ENCODE data around the gene ADGRG3. TPM values are rescaled to one million over a fixed set of nuclear protein-coding genes. Genes with fewer than 3 reads are reported as not detected.

The ADGRG3 gene
- total RNA-seq, 1 donor from 2014 or later: not detected

DNA sequence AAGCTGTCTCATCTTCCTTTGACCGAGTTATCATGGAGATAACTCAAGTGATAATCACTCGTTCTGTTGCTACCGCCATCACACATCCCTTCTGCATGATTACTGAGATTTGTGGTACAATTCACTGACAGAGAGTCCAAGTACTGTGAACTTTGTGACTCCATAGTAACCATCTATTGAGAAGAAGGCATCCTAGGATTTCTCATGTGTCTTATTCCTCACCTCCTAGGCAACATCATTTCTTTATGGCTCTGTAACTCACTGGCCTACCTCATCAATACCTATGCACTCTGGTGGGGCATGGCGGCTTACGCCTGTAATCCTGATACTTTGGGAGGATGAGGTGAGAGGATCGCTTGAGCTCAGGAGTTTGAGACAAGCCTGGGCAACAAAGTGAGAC lies 45.9 kb downstream of the ADGRG3 start:
- H3K4me2 ChIP-seq (ENCODE audit: low read length): no peak overlapping the region
- H3K36me3 Mint-ChIP-seq (ENCODE audit: low read depth, unreplicated experiment): no peaks in the 10 kb centered on the region
- H3K9me3 ChIP-seq (ENCODE audit: insufficient read depth, low read depth, low read length): no peaks in the 10 kb centered on the region
- H3K36me3 ChIP-seq (ENCODE audit: insufficient read depth, low read length): no peaks in the 10 kb centered on the region
- FAIRE-seq (no peak), DNase-seq (ENCODE audit: low read depth) (no peak)
- H2AFZ ChIP-seq (ENCODE audit: low read depth, low read length): no peak overlapping the region
- H3K27ac Mint-ChIP-seq (ENCODE audit: unreplicated experiment): no peak overlapping the region
- peaks cover 37% of the 10 kb centered on the region for H3K27me3 Mint-ChIP-seq (ENCODE audit: low read depth, unreplicated experiment)
- H3K27me3 ChIP-seq (ENCODE audit: insufficient read depth, low read length): peaks cover 32% of the 10 kb centered on the region
- no peak for TF ChIP-seq EZH2 (IDR thresholded peaks at IDR 0.05; ENCODE audit: insufficient read depth, low read length)
- TF ChIP-seq, protein P1, sequence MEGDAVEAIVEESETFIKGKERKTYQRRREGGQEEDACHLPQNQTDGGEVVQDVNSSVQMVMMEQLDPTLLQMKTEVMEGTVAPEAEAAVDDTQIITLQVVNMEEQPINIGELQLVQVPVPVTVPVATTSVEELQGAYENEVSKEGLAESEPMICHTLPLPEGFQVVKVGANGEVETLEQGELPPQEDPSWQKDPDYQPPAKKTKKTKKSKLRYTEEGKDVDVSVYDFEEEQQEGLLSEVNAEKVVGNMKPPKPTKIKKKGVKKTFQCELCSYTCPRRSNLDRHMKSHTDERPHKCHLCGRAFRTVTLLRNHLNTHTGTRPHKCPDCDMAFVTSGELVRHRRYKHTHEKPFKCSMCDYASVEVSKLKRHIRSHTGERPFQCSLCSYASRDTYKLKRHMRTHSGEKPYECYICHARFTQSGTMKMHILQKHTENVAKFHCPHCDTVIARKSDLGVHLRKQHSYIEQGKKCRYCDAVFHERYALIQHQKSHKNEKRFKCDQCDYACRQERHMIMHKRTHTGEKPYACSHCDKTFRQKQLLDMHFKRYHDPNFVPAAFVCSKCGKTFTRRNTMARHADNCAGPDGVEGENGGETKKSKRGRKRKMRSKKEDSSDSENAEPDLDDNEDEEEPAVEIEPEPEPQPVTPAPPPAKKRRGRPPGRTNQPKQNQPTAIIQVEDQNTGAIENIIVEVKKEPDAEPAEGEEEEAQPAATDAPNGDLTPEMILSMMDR (IDR thresholded peaks at IDR 0.05; ENCODE audit: insufficient read depth, low read depth, low read length): no peak
- no peaks in the 10 kb centered on the region for H4K20me1 ChIP-seq (ENCODE audit: insufficient read depth, low read length)
- no peaks in the 10 kb centered on the region for H3K4me1 Mint-ChIP-seq (ENCODE audit: low read depth, unreplicated experiment)
- no peak overlapping the region for H3K27ac ChIP-seq (ENCODE audit: low read depth, low read length)
- no peaks in the 10 kb centered on the region for H3K79me2 ChIP-seq (ENCODE audit: insufficient read depth, low read length)
- H3K4me3 Mint-ChIP-seq (ENCODE audit: unreplicated experiment): no peak overlapping the region
- no peak overlapping the region for H3K4me3 ChIP-seq (ENCODE audit: insufficient read depth, low read depth, low read length)
- no peak overlapping the region for H3K9ac ChIP-seq (ENCODE audit: low read length)
- no peaks in the 10 kb centered on the region for H3K9me3 Mint-ChIP-seq (ENCODE audit: unreplicated experiment)
- no peaks in the 10 kb centered on the region for H3K4me1 ChIP-seq (ENCODE audit: insufficient read depth, low read length)

DNA sequence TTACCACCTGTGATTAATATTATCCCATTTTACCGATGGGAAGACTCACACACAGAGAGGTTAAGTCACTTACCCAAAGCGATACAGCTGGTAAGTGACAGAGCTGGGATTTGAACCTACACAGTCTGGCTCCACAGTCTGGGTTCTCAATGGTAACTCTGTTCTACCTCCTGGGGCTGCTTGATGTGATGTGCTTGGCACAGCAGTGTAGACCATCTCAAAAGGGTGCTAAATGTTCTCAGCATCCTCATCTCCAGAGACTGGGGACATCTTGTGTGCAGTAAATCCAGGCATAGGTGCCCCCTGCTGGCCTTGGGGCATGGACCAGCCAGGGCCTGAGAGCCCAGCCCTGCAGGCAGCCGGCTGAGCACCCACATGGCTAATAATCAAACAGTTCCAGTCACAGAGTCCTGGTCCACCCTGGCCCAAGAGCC lies 52.1 kb downstream of the ADGRG3 start:
- Mint-ChIP-seq H3K9me3 (ENCODE audit: unreplicated experiment) (no peaks in the 10 kb centered on the region), H3K27me3 (ENCODE audit: low read depth, unreplicated experiment) (peaks cover 29% of the 10 kb centered on the region), H3K36me3 (ENCODE audit: low read depth, unreplicated experiment) (no peaks in the 10 kb centered on the region), H3K4me1 (ENCODE audit: low read depth, unreplicated experiment) (no peaks in the 10 kb centered on the region), H3K4me3 (ENCODE audit: unreplicated experiment) (no peak overlapping the region), H3K27ac (ENCODE audit: unreplicated experiment) (no peak overlapping the region)
- Histone ChIP-seq H3K9me3 (ENCODE audit: insufficient read depth, low read depth, low read length) (no peaks in the 10 kb centered on the region), H3K9ac (ENCODE audit: low read length) (no peak overlapping the region), H3K4me3 (ENCODE audit: insufficient read depth, low read depth, low read length) (no peak overlapping the region), H4K20me1 (ENCODE audit: insufficient read depth, low read length) (no peaks in the 10 kb centered on the region), H3K79me2 (ENCODE audit: insufficient read depth, low read length) (no peaks in the 10 kb centered on the region), H3K27ac (ENCODE audit: low read depth, low read length) (no peak overlapping the region), H3K36me3 (ENCODE audit: insufficient read depth, low read length) (no peaks in the 10 kb centered on the region), H2AFZ (ENCODE audit: low read depth, low read length) (no peak overlapping the region), H3K4me1 (ENCODE audit: insufficient read depth, low read length) (no peaks in the 10 kb centered on the region), H3K27me3 (ENCODE audit: insufficient read depth, low read length) (peaks cover 4% of the 10 kb centered on the region), H3K4me2 (ENCODE audit: low read length) (no peak overlapping the region)
- TF ChIP-seq, protein P1 (IDR thresholded peaks at IDR 0.05; ENCODE audit: insufficient read depth, low read depth, low read length): peak; percentile 59
- TF ChIP-seq EZH2 (IDR thresholded peaks at IDR 0.05; ENCODE audit: insufficient read depth, low read length): no peak
- peak; percentile 8 for DNase-seq (ENCODE audit: low read depth)
- FAIRE-seq: no peak

DNA sequence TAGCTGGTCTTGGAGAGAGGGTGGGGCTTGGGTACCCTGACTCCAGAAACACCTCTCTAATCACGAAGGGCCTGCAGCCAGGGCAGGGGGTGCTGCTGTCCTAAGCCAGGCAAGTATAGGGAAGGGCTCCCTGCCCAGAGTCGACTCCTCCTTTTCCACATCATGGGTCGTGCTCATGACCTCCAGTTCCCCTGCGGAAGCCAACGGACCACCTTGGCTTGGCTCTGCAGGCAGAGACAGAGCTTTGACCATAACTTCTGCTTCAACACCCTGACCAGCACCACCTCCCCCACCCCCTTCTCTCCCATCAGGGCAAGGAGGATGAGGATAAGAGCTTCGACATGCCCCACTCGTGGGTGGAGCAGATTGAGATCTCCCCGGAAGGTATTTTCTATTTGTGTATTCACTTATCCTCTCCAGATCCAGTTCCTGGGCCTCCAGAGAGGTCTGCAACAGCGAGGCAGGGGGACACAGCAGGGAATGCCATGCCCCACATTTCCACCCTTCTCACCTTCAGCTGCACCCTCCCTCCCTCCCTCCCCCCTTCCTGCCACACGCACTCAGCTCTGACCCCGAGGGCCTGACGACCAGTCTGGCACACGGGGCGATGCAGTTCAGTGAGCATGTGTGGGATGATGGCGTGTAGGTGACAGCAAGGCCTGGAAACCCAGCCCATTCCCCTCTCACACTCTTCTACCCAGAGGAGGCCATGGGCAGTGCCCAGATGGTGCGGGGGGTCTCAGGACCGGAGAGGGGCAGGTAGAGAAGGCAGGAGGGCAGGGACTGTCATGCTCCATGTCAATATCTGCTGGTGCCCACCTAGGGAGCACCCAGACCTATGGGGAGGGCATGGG lies 53.5 kb downstream of the ADGRG3 start:
- Histone ChIP-seq H3K79me2 (ENCODE audit: insufficient read depth, low read length) (no peaks in the 10 kb centered on the region), H3K36me3 (ENCODE audit: insufficient read depth, low read length) (no peaks in the 10 kb centered on the region), H2AFZ (ENCODE audit: low read depth, low read length) (no peak overlapping the region), H3K4me1 (ENCODE audit: insufficient read depth, low read length) (no peaks in the 10 kb centered on the region), H3K9me3 (ENCODE audit: insufficient read depth, low read depth, low read length) (no peaks in the 10 kb centered on the region), H3K4me3 (ENCODE audit: insufficient read depth, low read depth, low read length) (no peak overlapping the region), H3K9ac (ENCODE audit: low read length) (no peak overlapping the region), H3K27ac (ENCODE audit: low read depth, low read length) (no peak overlapping the region), H4K20me1 (ENCODE audit: insufficient read depth, low read length) (no peaks in the 10 kb centered on the region), H3K27me3 (ENCODE audit: insufficient read depth, low read length) (no peaks in the 10 kb centered on the region), H3K4me2 (ENCODE audit: low read length) (no peak overlapping the region)
- FAIRE-seq (no peak), DNase-seq (ENCODE audit: low read depth) (no peak)
- no peaks in the 10 kb centered on the region for H3K4me1 Mint-ChIP-seq (ENCODE audit: low read depth, unreplicated experiment)
- H3K4me3 Mint-ChIP-seq (ENCODE audit: unreplicated experiment): no peak overlapping the region
- H3K36me3 Mint-ChIP-seq (ENCODE audit: low read depth, unreplicated experiment): no peaks in the 10 kb centered on the region
- H3K27ac Mint-ChIP-seq (ENCODE audit: unreplicated experiment): no peak overlapping the region
- TF ChIP-seq, protein P1 (IDR thresholded peaks at IDR 0.05; ENCODE audit: insufficient read depth, low read depth, low read length): no peak
- TF ChIP-seq EZH2 (IDR thresholded peaks at IDR 0.05; ENCODE audit: insufficient read depth, low read length): no peak
- H3K9me3 Mint-ChIP-seq (ENCODE audit: unreplicated experiment): no peaks in the 10 kb centered on the region
- peaks cover 21% of the 10 kb centered on the region for H3K27me3 Mint-ChIP-seq (ENCODE audit: low read depth, unreplicated experiment)
